ENCODE data around the gene EEF2.
A peak's percentile ranks its signal among the peaks of the same experiment; 100 is the strongest.

The EEF2 gene

GRCh38 chr19:3984908-3985642, at the start of gene EEF2:
Gene EEF2, minus strand, starts transcription at chr19:3985463. Its CDS starts 83 bp downstream, at chr19:3985380.
- peak; percentile 90 to 94 for DNase-seq

- no peak for DNase-seq
Observed at GRCh38 chr19:4034048-4035017, 49.1 kb upstream of the EEF2 start.

- DNase-seq, result no peak
Observed at GRCh38 chr19:4033028-4033956, 48.0 kb upstream of the EEF2 start.

- no peak for DNase-seq
Observed at GRCh38 chr19:4032436-4032835, 47.2 kb upstream of the EEF2 start.

- DNase-seq, result no peak
Observed at GRCh38 chr19:4031420-4031819, 46.2 kb upstream of the EEF2 start.

GRCh38 chr19:4030981-4031380, 45.7 kb upstream of the EEF2 start:
- no peak for DNase-seq

- DNase-seq, result no peak
Observed at GRCh38 chr19:4030552-4030951, 45.3 kb upstream of the EEF2 start.

GRCh38 chr19:4029247-4029614, 44.0 kb upstream of the EEF2 start:
- no peak for DNase-seq

- DNase-seq, result no peak
Observed at GRCh38 chr19:4028334-4029246, 43.3 kb upstream of the EEF2 start.

GRCh38 chr19:4027146-4027545, 41.9 kb upstream of the EEF2 start:
- no peak for DNase-seq

- no peak for DNase-seq
Observed at GRCh38 chr19:4025317-4025716, 40.1 kb upstream of the EEF2 start.

- no peak for DNase-seq
Observed at GRCh38 chr19:4023600-4024398, 38.5 kb upstream of the EEF2 start.

- DNase-seq, result no peak
Observed at GRCh38 chr19:4019578-4019977, 34.3 kb upstream of the EEF2 start.

GRCh38 chr19:4018775-4019504, 33.7 kb upstream of the EEF2 start:
- no peak for DNase-seq

- no peak for DNase-seq
Observed at GRCh38 chr19:4018140-4018613, 32.9 kb upstream of the EEF2 start.

GRCh38 chr19:4016903-4017638, 31.8 kb upstream of the EEF2 start:
- DNase-seq, result no peak

GRCh38 chr19:4016486-4016885, 31.2 kb upstream of the EEF2 start:
- DNase-seq, result no peak

- DNase-seq, result no peak
Observed at GRCh38 chr19:4015705-4016402, 30.6 kb upstream of the EEF2 start.

All from CD4-positive, alpha-beta T cell treated with Interferon alpha-2 for 1 hour (primary cell).